Testis (tissue), 3 donors: ENCODE measurements around the gene CADPS2. TPM values are rescaled to one million over a fixed set of nuclear protein-coding genes. Genes with fewer than 3 reads are reported as not detected.

Experiments used
- DNase-seq: peaks from one replicate; pipeline ENCODE4 v3.0.0-alpha.2; 2019
- H3K27ac ChIP-seq, 2 donors: fragments of 200-600 bp; sonication (generic); one replicate each; pipeline ENCODE4 v1.5.1; 2019
- H3K27me3 ChIP-seq: fragments of 200-600 bp; sonication (generic); one replicate; pipeline ENCODE4 v1.5.1; 2019
- H3K36me3 ChIP-seq: fragments of 200-600 bp; sonication (generic); one replicate; pipeline ENCODE4 v1.5.1; 2017; ENCODE audit warnings: low read depth; ENCODE audit errors: missing control alignments
- H3K4me1 ChIP-seq: fragments of 200-600 bp; sonication (generic); one replicate; pipeline ENCODE4 v1.5.1; 2019
- H3K4me3 ChIP-seq, 2 donors: fragments of 200-600 bp; sonication (generic); one replicate each; pipeline ENCODE4 v1.5.1; 2017 to 2019
- H3K9me3 ChIP-seq: fragments of 200-600 bp; sonication (generic); one replicate; pipeline ENCODE4 v1.5.1; 2017
- POLR2A ChIP-seq: fragments of 450-650 bp; IDR thresholded peaks from one replicate; pipeline ENCODE4 v1.6.1; 2017; ENCODE audit warnings: antibody characterized with exemption, mild to moderate bottlenecking, moderate library complexity
- WGBS, 2 donors: methylation state at CpG; one replicate each; pipeline ENCODE4 v1.1.5; 2018; 5-methylcytosine and 5-hydroxymethylcytosine counted together
- intact Hi-C: fragments of 100-400 bp; cut with DNase I; formaldehyde crosslinking; loops from one replicate; pipeline ENCODE4 v1.15.1; 2023; ENCODE audit warnings: low total_unique reads
- polyA plus RNA-seq: library from polyadenylated mRNA; stranded (reverse); fragments of 350-450 nt; fragmentation: Illumina TruSeq; extraction: RNeasy Lipid Tissue Mini Kit (QIAGEN cat#74804); gene quantifications from one replicate; pipeline ENCODE4 v1.2.3, GENCODE V29; 2014; ENCODE audit warnings: low read depth, low replicate concordance; ENCODE audit not compliant: insufficient read depth
- total RNA-seq, 2 donors: library from RNA; depleted of rRNA; stranded (reverse); fragments of >200 nt; gene quantifications; one replicate each; pipeline ENCODE4 v1.2.3, GENCODE V29; 2016
- TF ChIP-seq, protein P1 (sequence below), 3 experiments: fragments of 450-650 bp in 2 of 3; fragments of 200-600 bp in 1 of 3; sonication (generic) in 1 of 3; IDR thresholded peaks; one replicate each; pipeline ENCODE4 v1.5.1; 2016 to 2019; ENCODE audit warnings: antibody characterized with exemption in 3 of 3, mild to moderate bottlenecking in 2 of 3, moderate library complexity in 1 of 3

CADPS2 gene
- total and polyA plus RNA-seq, 3 donors from 2014 or later = 6.0 to 9.9 (median 9.3) TPM

DNA sequence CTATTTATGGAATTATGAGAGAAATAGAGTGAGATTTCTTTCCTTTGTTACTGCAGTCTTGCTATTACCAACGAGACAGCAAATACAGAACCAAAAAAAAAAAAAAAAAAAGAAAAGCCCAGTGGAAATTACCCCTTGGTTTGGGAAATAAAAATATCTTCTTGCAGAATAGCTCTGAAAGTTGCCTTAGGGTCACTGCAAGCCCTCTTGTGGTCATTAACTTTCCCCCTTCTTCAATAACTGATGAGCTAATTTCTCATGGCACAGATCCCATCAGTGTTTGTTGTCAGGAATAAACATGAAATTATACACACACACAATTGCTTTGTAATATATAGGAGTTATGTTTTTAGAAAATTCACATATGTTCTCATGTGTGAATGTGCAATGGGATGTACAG, 470.8 kb downstream of the CADPS2 start:
- no peak overlapping the region for H3K4me3 ChIP-seq
- H3K27ac ChIP-seq = no peak overlapping the region
- intact Hi-C loops = no loop called here
- H3K9me3 ChIP-seq = no peaks in the 10 kb centered on the region
- 69 to 78% methylated on average over 1 of the region's 1 CpG for WGBS, 2 donors
- DNase-seq = no peak
- H3K4me1 ChIP-seq = no peaks in the 10 kb centered on the region
- H3K36me3 ChIP-seq = no peaks in the 10 kb centered on the region
- H3K27me3 ChIP-seq = no peaks in the 10 kb centered on the region
- no peak for TF ChIP-seq POLR2A
- TF ChIP-seq, protein P1, sequence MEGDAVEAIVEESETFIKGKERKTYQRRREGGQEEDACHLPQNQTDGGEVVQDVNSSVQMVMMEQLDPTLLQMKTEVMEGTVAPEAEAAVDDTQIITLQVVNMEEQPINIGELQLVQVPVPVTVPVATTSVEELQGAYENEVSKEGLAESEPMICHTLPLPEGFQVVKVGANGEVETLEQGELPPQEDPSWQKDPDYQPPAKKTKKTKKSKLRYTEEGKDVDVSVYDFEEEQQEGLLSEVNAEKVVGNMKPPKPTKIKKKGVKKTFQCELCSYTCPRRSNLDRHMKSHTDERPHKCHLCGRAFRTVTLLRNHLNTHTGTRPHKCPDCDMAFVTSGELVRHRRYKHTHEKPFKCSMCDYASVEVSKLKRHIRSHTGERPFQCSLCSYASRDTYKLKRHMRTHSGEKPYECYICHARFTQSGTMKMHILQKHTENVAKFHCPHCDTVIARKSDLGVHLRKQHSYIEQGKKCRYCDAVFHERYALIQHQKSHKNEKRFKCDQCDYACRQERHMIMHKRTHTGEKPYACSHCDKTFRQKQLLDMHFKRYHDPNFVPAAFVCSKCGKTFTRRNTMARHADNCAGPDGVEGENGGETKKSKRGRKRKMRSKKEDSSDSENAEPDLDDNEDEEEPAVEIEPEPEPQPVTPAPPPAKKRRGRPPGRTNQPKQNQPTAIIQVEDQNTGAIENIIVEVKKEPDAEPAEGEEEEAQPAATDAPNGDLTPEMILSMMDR (IDR thresholded peaks at IDR 0.05) = no peak

DNA sequence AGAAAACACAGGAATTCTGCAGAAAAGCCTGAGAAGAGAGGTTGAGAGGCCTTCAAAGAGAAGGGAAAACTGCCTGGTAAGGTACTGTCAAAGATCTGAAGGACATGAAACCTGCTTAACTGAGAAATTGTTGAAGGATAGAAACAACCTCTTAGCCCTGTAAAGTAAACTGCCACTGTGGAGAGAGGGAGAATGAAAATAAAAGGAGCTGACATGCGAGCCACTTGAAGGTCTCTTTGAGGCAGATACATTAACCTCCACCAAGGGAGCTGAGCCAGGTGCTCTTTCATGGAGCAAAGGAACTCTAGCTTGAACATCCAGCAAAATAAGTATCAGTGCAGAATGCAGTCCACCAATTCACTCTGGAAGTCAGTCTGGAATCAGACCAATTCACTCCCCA, 472.9 kb downstream of the CADPS2 start:
- no peak for DNase-seq
- TF ChIP-seq, protein P1 (IDR thresholded peaks at IDR 0.05) = no peak
- TF ChIP-seq POLR2A = no peak
- 96 to 100% methylated on average over 1 of the region's 1 CpG for WGBS, 2 donors
- Histone ChIP-seq H3K4me1 (no peaks in the 10 kb centered on the region), H3K27ac (no peak overlapping the region), H3K9me3 (no peaks in the 10 kb centered on the region), H3K27me3 (no peaks in the 10 kb centered on the region), H3K36me3 (no peaks in the 10 kb centered on the region), H3K4me3 (no peak overlapping the region)
- intact Hi-C loops = no loop called here

- Histone ChIP-seq H3K27ac (no peak overlapping the region), H3K27me3 (no peaks in the 10 kb centered on the region)
- no peak for DNase-seq
These were observed 473.4 kb downstream of the CADPS2 start for GRCh38 chr7:122412883-122413282.

GRCh38 chr7:122412441-122412840, 473.8 kb downstream of the CADPS2 start:
- intact Hi-C loops = no loop called here
- WGBS, 2 donors = 83 to 89% methylated on average over 6 of the region's 6 CpGs
- Histone ChIP-seq H3K9me3 (no peaks in the 10 kb centered on the region), H3K36me3 (no peaks in the 10 kb centered on the region), H3K4me1 (no peaks in the 10 kb centered on the region), H3K4me3 (no peak overlapping the region), H3K27ac (no peak overlapping the region), H3K27me3 (no peaks in the 10 kb centered on the region)
- no peak for DNase-seq
- no peak for TF ChIP-seq POLR2A
- TF ChIP-seq, protein P1 (IDR thresholded peaks at IDR 0.05) = no peak

More at GRCh38 chr7:122412883-122413282, 473.4 kb downstream of the CADPS2 start:
- H3K9me3 ChIP-seq = no peaks in the 10 kb centered on the region
- WGBS, 2 donors = 92 to 97% methylated on average over 1 of the region's 1 CpG
- no peaks in the 10 kb centered on the region for H3K4me1 ChIP-seq
- H3K36me3 ChIP-seq = no peaks in the 10 kb centered on the region
- TF ChIP-seq POLR2A = no peak
- TF ChIP-seq, protein P1 (IDR thresholded peaks at IDR 0.05) = no peak
- intact Hi-C loops = no loop called here
- no peak overlapping the region for H3K4me3 ChIP-seq

GRCh38 chr7:122407195-122407594, 479.1 kb downstream of the CADPS2 start:
- Histone ChIP-seq H3K4me3 (no peak overlapping the region), H3K4me1 (no peaks in the 10 kb centered on the region), H3K27me3 (no peaks in the 10 kb centered on the region), H3K27ac (no peak overlapping the region), H3K36me3 (no peaks in the 10 kb centered on the region), H3K9me3 (no peaks in the 10 kb centered on the region)
- intact Hi-C loops = no loop called here
- WGBS, 2 donors = 64 to 85% methylated on average over 6 of the region's 6 CpGs
- DNase-seq = no peak
- no peak for TF ChIP-seq POLR2A
- TF ChIP-seq, protein P1 (IDR thresholded peaks at IDR 0.05) = no peak
